Immature natural killer cell (primary cell): ENCODE results near the gene DLG3. TPM values are rescaled to one million over a fixed set of nuclear protein-coding genes. Genes with fewer than 3 reads are reported as not detected.
A peak's percentile ranks its signal among the peaks of the same experiment; 100 is the strongest.

Source experiments
- DNase-seq, 3 donors: peaks; one replicate each; pipeline ENCODE4 v3.0.0; 2022; ENCODE audit warnings: mixed read lengths in 1 of 3
- H3K27ac Mint-ChIP-seq, 6 donors: one replicate each; pipeline ENCODE4 v1.8.0; 2020; ENCODE audit warnings: mixed read lengths in 6 of 6, mild to moderate bottlenecking in 5 of 6, inconsistent platforms in 4 of 6, moderate library complexity in 3 of 6
- H3K27me3 Mint-ChIP-seq, 3 donors: one replicate each; pipeline ENCODE4 v1.8.0; 2020 to 2021; ENCODE audit warnings: low read depth in 3 of 3, mild to moderate bottlenecking in 3 of 3, mixed read lengths in 3 of 3, moderate library complexity in 3 of 3, inconsistent platforms in 1 of 3
- H3K36me3 Mint-ChIP-seq, 3 donors: one replicate each; pipeline ENCODE4 v1.8.0; 2020; ENCODE audit warnings: mixed read lengths in 3 of 3, inconsistent platforms in 2 of 3, mild to moderate bottlenecking in 2 of 3
- H3K4me1 Mint-ChIP-seq, 2 donors: one replicate each; pipeline ENCODE4 v1.8.0; 2020; ENCODE audit warnings: inconsistent platforms in 2 of 2, mild to moderate bottlenecking in 2 of 2, mixed read lengths in 2 of 2, moderate library complexity in 1 of 2
- H3K4me3 Mint-ChIP-seq, 5 donors: one replicate each; pipeline ENCODE4 v1.8.0; 2020; ENCODE audit warnings: mild to moderate bottlenecking in 5 of 5, mixed read lengths in 5 of 5, inconsistent platforms in 3 of 5, moderate library complexity in 3 of 5
- H3K9me3 Mint-ChIP-seq, 6 donors: one replicate each; pipeline ENCODE4 v1.8.0; 2020; ENCODE audit warnings: mild to moderate bottlenecking in 6 of 6, mixed read lengths in 6 of 6, inconsistent platforms in 4 of 6, moderate library complexity in 3 of 6
- polyA plus RNA-seq, 3 donors: library from polyadenylated mRNA; unstranded; fragments of 300-500 nt; fragmentation: Illumina TruSeq; gene quantifications; one replicate each; pipeline ENCODE4 v1.2.3, GENCODE V29; 2021

Gene DLG3
- polyA plus RNA-seq, 3 donors from 2014 or later, result 1.9 to 9.9 (median 6.6) TPM

GRCh38 chrX:70429759-70430158, 14.9 kb upstream of the DLG3 start:
- no peak for DNase-seq
- H3K36me3 Mint-ChIP-seq, result no peaks in the 10 kb centered on the region
- no peak overlapping the region for H3K4me3 Mint-ChIP-seq
- H3K4me1 Mint-ChIP-seq, result peaks cover 12 to 14% of the 10 kb centered on the region in 2 donors
- no peak overlapping the region for H3K27ac Mint-ChIP-seq
- peaks cover 0 to 1% (median 0%) of the 10 kb centered on the region in 6 donors for H3K9me3 Mint-ChIP-seq
- peaks cover 0 to 7% (median under 1%) of the 10 kb centered on the region in 3 donors for H3K27me3 Mint-ChIP-seq

- Mint-ChIP-seq H3K4me1 (peaks cover 18 to 22% of the 10 kb centered on the region in 2 donors), H3K27ac (peak overlapping the region; percentile 38 to 91 (median 88)), H3K27me3 (peaks cover 0 to 9% (median 8%) of the 10 kb centered on the region in 3 donors), H3K4me3 (peak overlapping the region; percentile 87 to 94 (median 91)), H3K36me3 (no peaks in the 10 kb centered on the region), H3K9me3 (peaks cover 0 to 3% (median 0%) of the 10 kb centered on the region in 6 donors)
- DNase-seq, result no peak
Measured at GRCh38 chrX:70432936-70433847, 11.4 kb upstream of the DLG3 start.

GRCh38 chrX:70433848-70434351, 10.7 kb upstream of the DLG3 start:
- DNase-seq, result peak; percentile 71 to 79 (median 75)
- Mint-ChIP-seq H3K4me3 (peak overlapping the region; percentile 87 to 94 (median 91)), H3K27me3 (peaks cover 1 to 13% (median 13%) of the 10 kb centered on the region in 3 donors), H3K27ac (peak overlapping the region; percentile 86 to 91 (median 88)), H3K36me3 (no peaks in the 10 kb centered on the region), H3K9me3 (peaks cover 0 to 3% (median 0%) of the 10 kb centered on the region in 6 donors), H3K4me1 (peaks cover 25 to 29% of the 10 kb centered on the region in 2 donors)

GRCh38 chrX:70434352-70434866, 10.2 kb upstream of the DLG3 start:
- DNase-seq, result peak; percentile 28 to 50 (median 46)
- Mint-ChIP-seq H3K27ac (peak overlapping the region; percentile 86 to 91 (median 88)), H3K4me3 (peak overlapping the region; percentile 87 to 94 (median 91)), H3K36me3 (no peaks in the 10 kb centered on the region), H3K4me1 (peaks cover 31 to 34% of the 10 kb centered on the region in 2 donors), H3K9me3 (peaks cover 0 to 3% (median 0%) of the 10 kb centered on the region in 6 donors), H3K27me3 (peaks cover 6 to 17% (median 15%) of the 10 kb centered on the region in 3 donors)

GRCh38 chrX:70434914-70435586, 9.6 kb upstream of the DLG3 start:
- Mint-ChIP-seq H3K4me1 (peaks cover 32 to 36% of the 10 kb centered on the region in 2 donors), H3K9me3 (peaks cover 0 to 3% (median 0%) of the 10 kb centered on the region in 6 donors), H3K27ac (peak overlapping the region; percentile 51 to 81 (median 66))

GRCh38 chrX:70436343-70436742, 8.3 kb upstream of the DLG3 start:
- Mint-ChIP-seq H3K36me3 (no peaks in the 10 kb centered on the region), H3K27ac (peak overlapping the region in 1 of 6 donors; percentile 67), H3K9me3 (peaks cover 0 to 1% (median 0%) of the 10 kb centered on the region in 6 donors), H3K4me3 (peak overlapping the region in 1 of 5 donors; percentile 54), H3K27me3 (peaks cover 9 to 26% (median 19%) of the 10 kb centered on the region in 3 donors), H3K4me1 (peaks cover 32 to 36% of the 10 kb centered on the region in 2 donors)
- no peak for DNase-seq

More at GRCh38 chrX:70434914-70435586, 9.6 kb upstream of the DLG3 start:
- Mint-ChIP-seq H3K4me3 (peak overlapping the region; percentile 85 to 94 (median 91)), H3K27me3 (peaks cover 7 to 18% (median 15%) of the 10 kb centered on the region in 3 donors), H3K36me3 (no peaks in the 10 kb centered on the region)
- DNase-seq, result peak in 1 of 3 donors; percentile 21

- H3K27ac Mint-ChIP-seq, result no peak overlapping the region
- H3K36me3 Mint-ChIP-seq, result no peaks in the 10 kb centered on the region
- peaks cover 0 to 1% (median 0%) of the 10 kb centered on the region in 6 donors for H3K9me3 Mint-ChIP-seq
- H3K27me3 Mint-ChIP-seq, result peaks cover 9 to 26% (median 19%) of the 10 kb centered on the region in 3 donors
- DNase-seq, result no peak
- H3K4me1 Mint-ChIP-seq, result peaks cover 32 to 36% of the 10 kb centered on the region in 2 donors
- no peak overlapping the region for H3K4me3 Mint-ChIP-seq
Measured at GRCh38 chrX:70437011-70437410, 7.6 kb upstream of the DLG3 start.

GRCh38 chrX:70437921-70438665, 6.5 kb upstream of the DLG3 start:
- Mint-ChIP-seq H3K9me3 (peaks cover 0 to 1% (median 0%) of the 10 kb centered on the region in 6 donors), H3K4me1 (peaks cover 29 to 34% of the 10 kb centered on the region in 2 donors), H3K27me3 (peaks cover 11 to 26% (median 23%) of the 10 kb centered on the region in 3 donors), H3K36me3 (no peaks in the 10 kb centered on the region), H3K27ac (peak overlapping the region in 2 of 6 donors; percentile 0 to 63), H3K4me3 (peak overlapping the region in 1 of 5 donors; percentile 44)
- no peak for DNase-seq

GRCh38 chrX:70439016-70439415, 5.6 kb upstream of the DLG3 start:
- H3K36me3 Mint-ChIP-seq, result no peaks in the 10 kb centered on the region
- peaks cover 20 to 25% of the 10 kb centered on the region in 2 donors for H3K4me1 Mint-ChIP-seq
- H3K27ac Mint-ChIP-seq, result peak overlapping the region in 3 of 6 donors; percentile 57 to 69 (median 63)
- H3K9me3 Mint-ChIP-seq, result peaks cover 0 to 1% (median 0%) of the 10 kb centered on the region in 6 donors
- peak; percentile 25 to 27 (median 25) for DNase-seq
- peak overlapping the region in 4 of 5 donors; percentile 15 to 51 (median 44) for H3K4me3 Mint-ChIP-seq
- peaks cover 15 to 30% (median 26%) of the 10 kb centered on the region in 3 donors for H3K27me3 Mint-ChIP-seq

GRCh38 chrX:70442224-70442623, 2.4 kb upstream of the DLG3 start:
- Mint-ChIP-seq H3K4me1 (peaks cover 14 to 16% of the 10 kb centered on the region in 2 donors), H3K36me3 (no peaks in the 10 kb centered on the region), H3K27me3 (peaks cover 26 to 33% (median 27%) of the 10 kb centered on the region in 3 donors), H3K27ac (no peak overlapping the region), H3K9me3 (peaks cover 0 to 1% (median 0%) of the 10 kb centered on the region in 6 donors), H3K4me3 (no peak overlapping the region)
- no peak for DNase-seq

GRCh38 chrX:70444946-70445656, 466 bp downstream of the DLG3 start:
- Mint-ChIP-seq H3K4me3 (peak overlapping the region in 4 of 5 donors; percentile 54 to 77 (median 72)), H3K36me3 (no peaks in the 10 kb centered on the region), H3K9me3 (no peaks in the 10 kb centered on the region), H3K4me1 (no peaks in the 10 kb centered on the region), H3K27ac (no peak overlapping the region), H3K27me3 (peaks cover 16 to 20% (median 19%) of the 10 kb centered on the region in 3 donors)
- no peak for DNase-seq

- no peaks in the 10 kb centered on the region for H3K36me3 Mint-ChIP-seq
- no peak for DNase-seq
- no peaks in the 10 kb centered on the region for H3K4me1 Mint-ChIP-seq
- peaks cover 14 to 22% (median 19%) of the 10 kb centered on the region in 3 donors for H3K27me3 Mint-ChIP-seq
- peak overlapping the region in 1 of 6 donors; percentile 37 for H3K27ac Mint-ChIP-seq
- H3K4me3 Mint-ChIP-seq, result peak overlapping the region in 1 of 5 donors; percentile 38
- H3K9me3 Mint-ChIP-seq, result no peaks in the 10 kb centered on the region
Measured at GRCh38 chrX:70445951-70446350, 1.3 kb downstream of the DLG3 start.
